Stimulated activated naive CD4-positive, alpha-beta T cell treated with Interleukin-2 at 50 U/mL for 16 hours (primary cell): Measurements from ENCODE around the gene CCDC171.
"Not testable (repeated sequence)": the region's sequence is repeated elsewhere in the genome, so short reads cannot be mapped to it uniquely, and the experiment has no call there.

Source experiments
- DNase-seq: peaks from one replicate; lab custom pipeline; 2025; lab: John Stamatoyannopoulos, UW

CCDC171 gene

GRCh38 chr9:15763371-15763770 is 210.5 kb downstream of the CCDC171 start:
- DNase-seq, result no peak

GRCh38 chr9:15764131-15764530 is 211.3 kb downstream of the CCDC171 start:
- DNase-seq, result no peak

- no peak for DNase-seq
These were observed 216.7 kb downstream of the CCDC171 start for GRCh38 chr9:15769547-15769946.

- DNase-seq, result no peak
These were observed 226.0 kb downstream of the CCDC171 start for GRCh38 chr9:15778861-15779260.

- DNase-seq, result no peak
These were observed 229.3 kb downstream of the CCDC171 start for GRCh38 chr9:15782106-15782505.

- no peak for DNase-seq
These were observed 232.7 kb downstream of the CCDC171 start for GRCh38 chr9:15785584-15785983.

GRCh38 chr9:15786616-15787015 is 233.8 kb downstream of the CCDC171 start:
- DNase-seq, result no peak

GRCh38 chr9:15810219-15810899 is 257.5 kb downstream of the CCDC171 start:
- not testable (repeated sequence) for DNase-seq

- DNase-seq, result no peak
These were observed 260.2 kb downstream of the CCDC171 start for GRCh38 chr9:15813076-15813475.

GRCh38 chr9:15824310-15824709 is 271.5 kb downstream of the CCDC171 start:
- no peak for DNase-seq

- no peak for DNase-seq
These were observed 278.5 kb downstream of the CCDC171 start for GRCh38 chr9:15831384-15831783.

- DNase-seq, result no peak
These were observed 281.7 kb downstream of the CCDC171 start for GRCh38 chr9:15834541-15834940.

- DNase-seq, result no peak
These were observed 284.3 kb downstream of the CCDC171 start for GRCh38 chr9:15837079-15837679.

GRCh38 chr9:15842051-15842450 is 289.2 kb downstream of the CCDC171 start:
- no peak for DNase-seq

GRCh38 chr9:15843316-15843715 is 290.5 kb downstream of the CCDC171 start:
- no peak for DNase-seq

- no peak for DNase-seq
These were observed 291.1 kb downstream of the CCDC171 start for GRCh38 chr9:15843931-15844330.

- no peak for DNase-seq
These were observed 293.8 kb downstream of the CCDC171 start for GRCh38 chr9:15846611-15847010.

GRCh38 chr9:15849871-15850270 is 297.0 kb downstream of the CCDC171 start:
- no peak for DNase-seq

GRCh38 chr9:15851766-15852165 is 298.9 kb downstream of the CCDC171 start:
- DNase-seq, result no peak

- DNase-seq, result no peak
These were observed 303.7 kb downstream of the CCDC171 start for GRCh38 chr9:15856591-15856990.

- no peak for DNase-seq
These were observed 314.5 kb downstream of the CCDC171 start for GRCh38 chr9:15867334-15867733.

GRCh38 chr9:15867988-15868387 is 315.1 kb downstream of the CCDC171 start:
- no peak for DNase-seq

GRCh38 chr9:15873573-15874177 is 320.8 kb downstream of the CCDC171 start:
- DNase-seq, result no peak

- no peak for DNase-seq
These were observed 329.5 kb downstream of the CCDC171 start for GRCh38 chr9:15882328-15882727.
